GM12878 (cell line): Measurements from ENCODE around the gene CD101. TPM values are rescaled to one million over a fixed set of nuclear protein-coding genes. Genes with fewer than 3 reads are reported as not detected.

ENCODE experiments used
- ATAC-seq: fragments of 200-7000 bp; cut with Tn5 transposase; 3 replicates; pipeline ENCODE4 v1.9.1; 2020; ENCODE audit warnings: mild to moderate bottlenecking, moderate library complexity
- BruUV-seq: library from RNA; stranded (reverse); fragments of 400-500 nt; replicated peaks from 2 replicates; lab custom pipeline; 2021; lab: Mats Ljungman, UMichigan
- CTCF ChIA-PET: fragments of 300-600 bp; sonication (Branson Sonifier 250); formaldehyde crosslinking; extraction: SDS; loops from one replicate; lab custom pipeline; 2021; ENCODE audit warnings: inconsistent platforms; lab: Yijun Ruan, JAX
- POLR2A ChIA-PET: fragments of 350-600 bp; formaldehyde crosslinking; extraction: SDS; loops from one replicate; lab custom pipeline; 2021; ENCODE audit warnings: inconsistent platforms; lab: Charles Lee
- RAD21 ChIA-PET: fragments of 300-600 bp; sonication (Branson Sonifier 250); formaldehyde crosslinking; loops from one replicate; lab custom pipeline; 2023; ENCODE audit warnings: antibody characterized with exemption; ENCODE audit not compliant: unreplicated experiment; lab: Charles Lee
- SMC1A ChIA-PET: fragments of 300-600 bp; sonication (Branson Sonifier 250); formaldehyde crosslinking; loops from one replicate; lab custom pipeline; 2023; ENCODE audit not compliant: unreplicated experiment, uncharacterized antibody; lab: Charles Lee
- DNase-seq: peaks from one replicate; pipeline ENCODE4 v3.0.0-alpha.2; 2011; ENCODE audit warnings: low read depth, low spot score
- FAIRE-seq: peaks from 3 replicates; lab custom pipeline; 2011; peaks lifted over from hg19 to GRCh38; lab: Jason Lieb, UNC
- H2AFZ ChIP-seq: 2 replicates; pipeline ENCODE4 v1.6.0; 2011; ENCODE audit warnings: low read depth, low read length, control low read depth; ENCODE audit not compliant: control insufficient read depth
- H3K27ac ChIP-seq: 2 replicates; pipeline ENCODE4 v1.5.1; 2011; ENCODE audit warnings: control low read depth; ENCODE audit not compliant: control insufficient read depth, insufficient read depth
- H3K27me3 ChIP-seq, 2 experiments: replicated peaks in 1 of 2; 2 replicates each; pipeline versions ENCODE4 v1.6.0 to v1.6.1; 2011; ENCODE audit warnings: low read length in 1 of 2; ENCODE audit not compliant: control insufficient read depth in 2 of 2, insufficient read depth in 2 of 2
- H3K36me3 ChIP-seq, 2 experiments: 2 replicates each; pipeline ENCODE4 v1.5.1; 2011; ENCODE audit warnings: low read length in 1 of 2; ENCODE audit not compliant: control insufficient read depth in 2 of 2, insufficient read depth in 2 of 2
- H3K4me1 ChIP-seq: 2 replicates; pipeline ENCODE4 v1.6.1; 2011; ENCODE audit warnings: mild to moderate bottlenecking, low read length, moderate library complexity, mixed read lengths; ENCODE audit not compliant: control insufficient read depth, insufficient read depth
- H3K4me2 ChIP-seq: 2 replicates; pipeline ENCODE4 v1.6.0; 2011; ENCODE audit warnings: control low read depth; ENCODE audit not compliant: control insufficient read depth, insufficient read depth
- H3K4me3 ChIP-seq: fragments of 200-600 bp; sonication (generic); 2 replicates; pipeline ENCODE4 v1.5.1; 2016
- H3K79me2 ChIP-seq: 2 replicates; pipeline ENCODE4 v1.6.0; 2011; ENCODE audit warnings: low read length; ENCODE audit not compliant: control insufficient read depth, insufficient read depth
- H3K9ac ChIP-seq: 2 replicates; pipeline ENCODE4 v1.8.0; 2011; ENCODE audit warnings: low read length, control low read depth, mixed read lengths; ENCODE audit not compliant: control insufficient read depth, insufficient read depth
- H3K9me3 ChIP-seq: replicated peaks from 3 replicates; pipeline ENCODE4 v1.5.1; 2011; ENCODE audit warnings: mild to moderate bottlenecking, low read length; ENCODE audit not compliant: control insufficient read depth, insufficient read depth
- H4K20me1 ChIP-seq: 2 replicates; pipeline ENCODE4 v1.6.0; 2011; ENCODE audit not compliant: control insufficient read depth, insufficient read depth
- ATF7 ChIP-seq: fragments of 450-650 bp; IDR thresholded peaks from 2 replicates; pipeline ENCODE4 v1.6.1; 2016; ENCODE audit warnings: low read depth, mild to moderate bottlenecking
- DPF2 ChIP-seq: fragments of 450-650 bp; IDR thresholded peaks from 2 replicates; pipeline ENCODE4 v1.6.1; 2017; ENCODE audit warnings: mild to moderate bottlenecking
- HSF1 ChIP-seq: fragments of 150-350 bp; IDR thresholded peaks from 2 replicates; pipeline ENCODE4 v1.6.1; 2014; ENCODE audit warnings: mild to moderate bottlenecking, low read depth, low read length
- MEF2B ChIP-seq: fragments of 450-650 bp; IDR thresholded peaks from 2 replicates; pipeline ENCODE4 v1.6.1; 2018; ENCODE audit warnings: mild to moderate bottlenecking, moderate library complexity; ENCODE audit not compliant: partially characterized antibody, poor library complexity, severe bottlenecking
- MTA3 ChIP-seq: IDR thresholded peaks from 2 replicates; pipeline ENCODE4 v1.6.1; 2012; ENCODE audit warnings: low read length, inconsistent platforms, borderline replicate concordance
- MYC ChIP-seq: IDR thresholded peaks from 2 replicates; pipeline ENCODE4 v1.6.1; 2011; ENCODE audit warnings: mild to moderate bottlenecking, low read length, moderate library complexity, inconsistent platforms; ENCODE audit not compliant: insufficient read depth, insufficient replicate concordance, insufficient read length, severe bottlenecking
- NFYA ChIP-seq: IDR thresholded peaks from 2 replicates; pipeline ENCODE4 v1.6.1; 2011; ENCODE audit warnings: low read depth, mild to moderate bottlenecking, low read length, improper control_type of control experiment, borderline replicate concordance
- SIN3A ChIP-seq: IDR thresholded peaks from 2 replicates; pipeline ENCODE4 v1.6.1; 2012; ENCODE audit warnings: low read depth, low read length, improper control_type of control experiment
- SUPT20H ChIP-seq: IDR thresholded peaks from 2 replicates; pipeline ENCODE4 v1.6.1; 2011; ENCODE audit warnings: low read depth, mild to moderate bottlenecking, low read length, moderate library complexity, borderline replicate concordance; ENCODE audit not compliant: control insufficient read depth
- TARDBP ChIP-seq: IDR thresholded peaks from 2 replicates; pipeline ENCODE4 v1.6.1; 2016; ENCODE audit warnings: borderline replicate concordance
- ZNF384 ChIP-seq: IDR thresholded peaks from 2 replicates; pipeline ENCODE4 v1.6.1; 2012; ENCODE audit warnings: low read depth, mild to moderate bottlenecking, low read length, improper control_type of control experiment, borderline replicate concordance
- ZNF687 ChIP-seq: fragments of 450-650 bp; IDR thresholded peaks from 2 replicates; pipeline ENCODE4 v1.6.1; 2017; ENCODE audit warnings: mild to moderate bottlenecking, moderate library complexity
- ZZZ3 ChIP-seq: IDR thresholded peaks from 2 replicates; pipeline ENCODE4 v1.6.1; 2011; ENCODE audit warnings: low read depth; ENCODE audit not compliant: control insufficient read depth, insufficient read length
- WGBS: methylation state at CpG from one replicate; pipeline ENCODE4 v1.1.6; 2016; ENCODE audit warnings: low lambda C conversion rate; ENCODE audit not compliant: insufficient replicate concordance, insufficient coverage; ENCODE audit errors: missing lambda C conversion rate; 5-methylcytosine and 5-hydroxymethylcytosine counted together
- in situ Hi-C: fragments of 300-500 bp; cut with MboI; formaldehyde crosslinking; loops from 9 replicates; pipeline ENCODE4 v1.14.3; 2018; ENCODE audit warnings: mixed read lengths
- intact Hi-C: fragments of 100-400 bp; cut with micrococcal nuclease; formaldehyde crosslinking; loops from one replicate; pipeline ENCODE4 v1.14.2; 2022; ENCODE audit not compliant: unreplicated experiment
- polyA plus RNA-seq, 11 experiments: library from polyadenylated mRNA; depleted of rRNA in 4 of 11; unstranded in 6 of 11; stranded (reverse) in 5 of 11; fragments of >200 nt; fragmentation: Nextera tagmentation in 4 of 11; fragmentation: Illumina TruSeq in 1 of 11; extraction: Ambion mirVana in 4 of 11; extraction: Trizol in 1 of 11; gene quantifications; 1 replicate in 1 of 11; 2 replicates in 10 of 11; pipeline versions ENCODE4 v1.2.1 to v1.2.3, GENCODE V29; 2011 to 2016; ENCODE audit warnings: inconsistent platforms in 2 of 11, missing spikeins in 2 of 11, low read depth in 1 of 11
- total RNA-seq, 4 experiments: library from RNA; depleted of rRNA in 3 of 4; stranded (reverse); fragments of >200 nt in 3 of 4; fragmentation: Illumina TruSeq in 1 of 4; extraction: Trizol in 1 of 4; gene quantifications; 2 replicates each; pipeline versions ENCODE4 v1.2.1 to v1.2.3, GENCODE V29; 2013 to 2021

Gene CD101
- total and polyA plus RNA-seq, 10 of the 15 experiments (the other 5 are each of a cell fraction or from before 2014, with no cell fraction given) = 0.56 to 7.9 (median 2.9) TPM

- no peaks in the 10 kb centered on the region for H3K79me2 ChIP-seq
- TF ChIP-seq HSF1 (no peak), MTA3 (no peak), MYC (no peak), DPF2 (no peak)
- TF ChIP-seq, all 136 proteins: peak for 0
- DNase-seq (no peak), FAIRE-seq (no peak), ATAC-seq (no peak)
- ChIA-PET RAD21 (no interaction called here), SMC1A (no interaction called here), CTCF (no interaction called here), POLR2A (no interaction called here)
- no peaks in the 10 kb centered on the region for H3K4me1 ChIP-seq
- H3K4me3 ChIP-seq = no peak overlapping the region
- H3K9me3 ChIP-seq = no peaks in the 10 kb centered on the region
- BruUV-seq = no TSS peak
- no peak overlapping the region for H3K27ac ChIP-seq
- H3K36me3 ChIP-seq = no peaks in the 10 kb centered on the region
- intact Hi-C loops = no loop called here
- no peaks in the 10 kb centered on the region for H4K20me1 ChIP-seq
- in situ Hi-C loops = no loop called here
- no peak overlapping the region for H3K4me2 ChIP-seq
- H3K27me3 ChIP-seq = peaks cover 0 to 3% of the 10 kb centered on the region in 2 experiments; a peak in 2 of 4 replicates
- 23% methylated on average over 2 of the region's 2 CpGs for WGBS
- no peak overlapping the region for H2AFZ ChIP-seq
- no peak overlapping the region for H3K9ac ChIP-seq
These were observed 12.7 kb upstream of the CD101 start for GRCh38 chr1:116988908-116989307.

GRCh38 chr1:116989835-116990234 is 11.7 kb upstream of the CD101 start:
- 45% methylated on average over 5 of the region's 5 CpGs for WGBS
- Histone ChIP-seq H3K9ac (no peak overlapping the region), H3K4me1 (no peaks in the 10 kb centered on the region), H3K27ac (no peak overlapping the region), H3K27me3 (peaks cover 0 to 3% of the 10 kb centered on the region in 2 experiments; a peak in 1 of 4 replicates), H2AFZ (no peak overlapping the region), H3K4me3 (no peak overlapping the region), H3K4me2 (no peak overlapping the region), H4K20me1 (no peaks in the 10 kb centered on the region), H3K36me3 (no peaks in the 10 kb centered on the region), H3K9me3 (no peaks in the 10 kb centered on the region), H3K79me2 (no peaks in the 10 kb centered on the region)
- in situ Hi-C loops = no loop called here
- ATAC-seq (no peak), FAIRE-seq (no peak), DNase-seq (no peak)
- no TSS peak for BruUV-seq
- ChIA-PET SMC1A (interaction anchor here (1.4 kb wide), 2 partner anchors 9 to 11 kb away, joined by 3 to 5 read pairs; no protein-coding TSS in a partner anchor), CTCF (interaction anchor here (1.3 kb wide), 1 partner anchor 11 kb away, joined by 3 read pairs; no protein-coding TSS in a partner anchor), RAD21 (no interaction called here), POLR2A (no interaction called here)
- intact Hi-C loops = no loop called here
- no peak for TF ChIP-seq NFYA
- TF ChIP-seq MEF2B = no peak
- TF ChIP-seq SUPT20H = no peak
- no peak for TF ChIP-seq ZNF687
- no peak for TF ChIP-seq ZZZ3
- TF ChIP-seq TARDBP = no peak
- TF ChIP-seq ATF7 = no peak
- no peak for TF ChIP-seq ZNF384
- no peak for TF ChIP-seq SIN3A
